Measurements from ENCODE around the gene RAPGEF4.

Gene RAPGEF4

GRCh38 chr2:173028671-173029070, 293.0 kb downstream of the RAPGEF4 start:
- Histone ChIP-seq H4K20me1 (ENCODE audit: insufficient read depth) (no peaks in the 10 kb centered on the region), H3K79me2 (ENCODE audit: insufficient read depth, low read depth) (no peaks in the 10 kb centered on the region), H3K4me3 (IDR thresholded peaks at IDR 0.05; ENCODE audit: insufficient read depth, low read depth, low read length) (no peak overlapping the region), H3K9ac (no peak overlapping the region), H3K27ac (no peak overlapping the region), H3K36me3 (ENCODE audit: insufficient read depth) (no peaks in the 10 kb centered on the region), H3K27me3 (ENCODE audit: insufficient read depth, low read depth) (no peaks in the 10 kb centered on the region), H3K4me1 (ENCODE audit: low read depth, poor library complexity, severe bottlenecking) (no peaks in the 10 kb centered on the region), H3K4me2 (no peak overlapping the region), H2AFZ (ENCODE audit: low read depth) (no peak overlapping the region)
- no peak for TF ChIP-seq CTCF (conservative IDR thresholded peaks at IDR 0.05; ENCODE audit: low read depth, low read length)

GRCh38 chr2:173030561-173031490, 295.2 kb downstream of the RAPGEF4 start:
- no peaks in the 10 kb centered on the region for H3K36me3 ChIP-seq (ENCODE audit: insufficient read depth)
- H3K27me3 ChIP-seq (ENCODE audit: insufficient read depth, low read depth) = no peaks in the 10 kb centered on the region
- TF ChIP-seq CTCF (conservative IDR thresholded peaks at IDR 0.05; ENCODE audit: low read depth, low read length) = no peak
- no peak overlapping the region for H3K4me2 ChIP-seq
- H3K9ac ChIP-seq = no peak overlapping the region
- H3K4me1 ChIP-seq (ENCODE audit: low read depth, poor library complexity, severe bottlenecking) = no peaks in the 10 kb centered on the region
- H4K20me1 ChIP-seq (ENCODE audit: insufficient read depth) = no peaks in the 10 kb centered on the region
- no peak overlapping the region for H3K4me3 ChIP-seq (IDR thresholded peaks at IDR 0.05; ENCODE audit: insufficient read depth, low read depth, low read length)
- no peak overlapping the region for H3K27ac ChIP-seq
- H3K79me2 ChIP-seq (ENCODE audit: insufficient read depth, low read depth) = no peaks in the 10 kb centered on the region
- H2AFZ ChIP-seq (ENCODE audit: low read depth) = no peak overlapping the region

GRCh38 chr2:173032032-173032431, 296.4 kb downstream of the RAPGEF4 start:
- Histone ChIP-seq H3K27me3 (ENCODE audit: insufficient read depth, low read depth) (no peaks in the 10 kb centered on the region), H3K4me2 (no peak overlapping the region)

GRCh38 chr2:173033084-173033483, 297.4 kb downstream of the RAPGEF4 start:
- Histone ChIP-seq H3K27ac (no peak overlapping the region), H3K4me3 (IDR thresholded peaks at IDR 0.05; ENCODE audit: insufficient read depth, low read depth, low read length) (no peak overlapping the region), H3K79me2 (ENCODE audit: insufficient read depth, low read depth) (no peaks in the 10 kb centered on the region), H2AFZ (ENCODE audit: low read depth) (no peak overlapping the region), H3K27me3 (ENCODE audit: insufficient read depth, low read depth) (no peaks in the 10 kb centered on the region), H3K36me3 (ENCODE audit: insufficient read depth) (no peaks in the 10 kb centered on the region), H4K20me1 (ENCODE audit: insufficient read depth) (no peaks in the 10 kb centered on the region), H3K4me2 (no peak overlapping the region), H3K9ac (no peak overlapping the region), H3K4me1 (ENCODE audit: low read depth, poor library complexity, severe bottlenecking) (no peaks in the 10 kb centered on the region)
- TF ChIP-seq CTCF (conservative IDR thresholded peaks at IDR 0.05; ENCODE audit: low read depth, low read length) = no peak

More at GRCh38 chr2:173032032-173032431, 296.4 kb downstream of the RAPGEF4 start:
- Histone ChIP-seq H3K4me1 (ENCODE audit: low read depth, poor library complexity, severe bottlenecking) (no peaks in the 10 kb centered on the region), H3K27ac (no peak overlapping the region), H3K79me2 (ENCODE audit: insufficient read depth, low read depth) (no peaks in the 10 kb centered on the region), H4K20me1 (ENCODE audit: insufficient read depth) (no peaks in the 10 kb centered on the region), H3K36me3 (ENCODE audit: insufficient read depth) (no peaks in the 10 kb centered on the region), H3K9ac (no peak overlapping the region), H3K4me3 (IDR thresholded peaks at IDR 0.05; ENCODE audit: insufficient read depth, low read depth, low read length) (no peak overlapping the region), H2AFZ (ENCODE audit: low read depth) (no peak overlapping the region)
- no peak for TF ChIP-seq CTCF (conservative IDR thresholded peaks at IDR 0.05; ENCODE audit: low read depth, low read length)

Data from KMS-11 (cell line).